HG02943 (cell line): ENCODE data around the gene RABGGTA.

Source experiments
- ATAC-seq: cut with Tn5 transposase; IDR thresholded peaks from one replicate; pipeline ENCODE4 v1.9.1; 2021; ENCODE audit warnings: mild to moderate bottlenecking, low read depth, moderate library complexity; ENCODE audit not compliant: unreplicated experiment

Gene RABGGTA, protein sequence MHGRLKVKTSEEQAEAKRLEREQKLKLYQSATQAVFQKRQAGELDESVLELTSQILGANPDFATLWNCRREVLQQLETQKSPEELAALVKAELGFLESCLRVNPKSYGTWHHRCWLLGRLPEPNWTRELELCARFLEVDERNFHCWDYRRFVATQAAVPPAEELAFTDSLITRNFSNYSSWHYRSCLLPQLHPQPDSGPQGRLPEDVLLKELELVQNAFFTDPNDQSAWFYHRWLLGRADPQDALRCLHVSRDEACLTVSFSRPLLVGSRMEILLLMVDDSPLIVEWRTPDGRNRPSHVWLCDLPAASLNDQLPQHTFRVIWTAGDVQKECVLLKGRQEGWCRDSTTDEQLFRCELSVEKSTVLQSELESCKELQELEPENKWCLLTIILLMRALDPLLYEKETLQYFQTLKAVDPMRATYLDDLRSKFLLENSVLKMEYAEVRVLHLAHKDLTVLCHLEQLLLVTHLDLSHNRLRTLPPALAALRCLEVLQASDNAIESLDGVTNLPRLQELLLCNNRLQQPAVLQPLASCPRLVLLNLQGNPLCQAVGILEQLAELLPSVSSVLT

GRCh38 chr14:24271134-24271833 lies at the start of gene RABGGTA:
RABGGTA (minus strand) TSS chr14:24271597; CDS start chr14:24271115, 482 bp downstream.
- peak; percentile 75 for ATAC-seq

DNA sequence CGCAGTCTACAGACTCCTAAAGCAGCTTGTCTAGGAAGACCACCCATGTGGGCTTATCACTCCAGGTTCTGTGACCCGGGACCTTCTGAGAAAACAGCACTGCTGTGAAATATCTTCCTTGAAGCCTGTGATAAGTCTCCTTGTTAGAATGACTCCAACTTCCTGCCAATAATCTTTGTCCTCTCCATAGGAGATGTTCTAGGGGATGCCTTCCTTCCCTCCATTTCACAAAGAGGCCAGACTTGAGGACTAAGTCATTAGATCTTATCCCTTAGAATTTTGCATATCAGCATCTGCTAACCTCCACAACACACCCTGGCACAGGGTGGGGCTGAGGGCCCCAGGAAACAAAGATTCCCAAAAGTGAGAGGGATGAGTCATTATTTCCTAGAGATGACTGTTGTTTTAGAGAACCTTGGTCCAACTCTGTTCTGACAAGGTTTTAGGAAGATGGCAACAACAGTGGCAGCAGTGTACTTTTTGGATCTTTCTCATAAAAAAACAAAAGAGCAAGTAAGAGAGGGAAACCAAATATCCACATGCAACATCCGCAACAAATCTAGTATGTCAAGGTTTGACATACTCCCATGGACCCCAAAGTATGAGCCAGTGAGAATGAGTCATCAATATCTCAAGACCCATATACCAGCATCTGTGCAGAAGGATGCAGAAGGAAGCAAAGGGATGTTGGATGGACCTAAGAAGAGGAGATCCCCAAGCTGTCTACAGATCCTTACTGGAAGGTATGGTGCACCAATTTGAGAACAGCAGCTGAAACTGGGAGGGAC lies 45.9 kb upstream of the RABGGTA start:
- no peak for ATAC-seq

- ATAC-seq = no peak
Measured at GRCh38 chr14:24316597-24316950, 45.2 kb upstream of the RABGGTA start.

GRCh38 chr14:24315807-24316596 lies 44.6 kb upstream of the RABGGTA start:
- ATAC-seq = no peak

DNA sequence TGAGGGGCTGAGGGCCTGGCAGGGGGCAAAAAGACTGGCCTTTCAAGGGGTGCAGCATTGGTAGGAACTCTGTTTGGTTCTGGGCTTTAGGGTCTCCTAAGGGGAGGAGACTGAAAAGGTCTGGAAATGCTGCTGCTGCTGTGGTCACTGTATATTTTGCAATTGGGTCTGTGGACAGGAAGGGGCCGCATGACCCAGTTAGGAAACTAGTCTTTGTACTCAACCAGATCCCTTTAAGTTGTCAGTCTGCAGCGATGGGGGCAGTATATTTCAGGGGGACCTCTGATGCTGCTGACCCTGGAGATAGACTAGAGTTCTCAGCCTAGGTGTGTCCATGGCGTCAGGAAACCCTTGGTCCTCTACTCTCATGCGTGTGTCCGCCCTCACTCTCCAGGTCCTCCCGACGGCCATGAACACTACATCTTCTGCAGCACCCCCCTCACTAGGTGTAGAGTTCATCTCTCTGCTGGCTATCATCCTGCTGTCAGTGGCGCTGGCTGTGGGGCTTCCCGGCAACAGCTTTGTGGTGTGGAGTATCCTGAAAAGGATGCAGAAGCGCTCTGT lies 43.9 kb upstream of the RABGGTA start:
- ATAC-seq = no peak

GRCh38 chr14:24314377-24315193 lies 43.2 kb upstream of the RABGGTA start:
- no peak for ATAC-seq

DNA sequence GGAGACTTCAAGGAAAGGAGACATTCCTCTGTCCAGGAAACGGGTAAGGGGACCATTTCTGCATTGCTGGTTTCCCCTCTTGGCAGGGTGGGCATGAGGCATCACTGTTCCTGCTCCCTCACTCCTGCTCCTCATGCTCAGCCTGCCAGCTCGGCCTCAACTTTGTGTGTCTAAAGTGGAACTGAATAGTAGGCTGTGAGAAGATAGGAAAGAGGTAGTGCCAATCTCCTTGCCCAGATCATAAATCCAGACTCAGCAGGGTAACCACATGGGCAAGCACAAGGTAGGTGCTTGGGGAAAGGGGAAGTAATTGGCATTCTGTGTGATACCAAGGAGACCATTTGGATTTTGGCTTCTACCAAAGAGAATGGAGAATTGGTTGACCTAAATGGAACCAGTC lies 42.5 kb upstream of the RABGGTA start:
- no peak for ATAC-seq

- ATAC-seq = no peak
Measured at GRCh38 chr14:24312736-24313507, 41.5 kb upstream of the RABGGTA start.

DNA sequence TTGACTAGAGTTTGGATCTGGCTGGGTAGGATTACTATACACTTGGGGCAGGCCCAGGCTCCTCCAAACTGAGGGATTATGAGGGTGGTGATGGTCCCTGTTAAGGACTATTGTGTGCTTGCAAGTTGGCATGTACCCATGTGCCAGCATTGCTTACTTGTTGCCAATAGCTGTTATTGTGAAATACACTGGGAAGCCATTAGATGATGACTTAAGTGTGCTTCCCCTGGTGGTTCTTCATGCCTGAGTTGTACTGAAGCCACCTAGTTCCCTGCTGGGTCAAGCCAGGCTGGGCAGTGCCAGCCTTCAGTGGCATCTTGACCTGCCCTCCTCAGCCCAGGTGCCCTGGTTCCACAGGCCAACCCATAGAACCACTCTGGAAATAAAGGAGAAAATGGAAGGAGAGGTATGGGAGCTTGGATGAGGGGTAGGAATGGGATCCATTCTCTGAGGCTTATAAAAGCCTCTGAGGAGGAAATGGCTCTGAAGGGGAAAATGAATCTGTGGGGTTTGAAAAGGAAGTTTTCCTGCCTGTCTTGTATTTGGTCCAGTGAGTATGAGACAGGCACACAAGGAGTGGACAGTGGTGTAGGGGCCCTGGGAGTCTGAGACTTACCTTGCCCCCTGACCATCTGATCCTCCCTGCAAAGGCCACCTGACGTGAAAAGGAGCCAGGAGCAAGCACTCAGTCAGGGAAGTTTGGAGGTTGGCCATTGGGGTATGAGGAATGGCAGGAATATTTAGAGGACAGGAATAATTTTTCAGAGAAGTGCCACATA lies 40.6 kb upstream of the RABGGTA start:
- no peak for ATAC-seq

DNA sequence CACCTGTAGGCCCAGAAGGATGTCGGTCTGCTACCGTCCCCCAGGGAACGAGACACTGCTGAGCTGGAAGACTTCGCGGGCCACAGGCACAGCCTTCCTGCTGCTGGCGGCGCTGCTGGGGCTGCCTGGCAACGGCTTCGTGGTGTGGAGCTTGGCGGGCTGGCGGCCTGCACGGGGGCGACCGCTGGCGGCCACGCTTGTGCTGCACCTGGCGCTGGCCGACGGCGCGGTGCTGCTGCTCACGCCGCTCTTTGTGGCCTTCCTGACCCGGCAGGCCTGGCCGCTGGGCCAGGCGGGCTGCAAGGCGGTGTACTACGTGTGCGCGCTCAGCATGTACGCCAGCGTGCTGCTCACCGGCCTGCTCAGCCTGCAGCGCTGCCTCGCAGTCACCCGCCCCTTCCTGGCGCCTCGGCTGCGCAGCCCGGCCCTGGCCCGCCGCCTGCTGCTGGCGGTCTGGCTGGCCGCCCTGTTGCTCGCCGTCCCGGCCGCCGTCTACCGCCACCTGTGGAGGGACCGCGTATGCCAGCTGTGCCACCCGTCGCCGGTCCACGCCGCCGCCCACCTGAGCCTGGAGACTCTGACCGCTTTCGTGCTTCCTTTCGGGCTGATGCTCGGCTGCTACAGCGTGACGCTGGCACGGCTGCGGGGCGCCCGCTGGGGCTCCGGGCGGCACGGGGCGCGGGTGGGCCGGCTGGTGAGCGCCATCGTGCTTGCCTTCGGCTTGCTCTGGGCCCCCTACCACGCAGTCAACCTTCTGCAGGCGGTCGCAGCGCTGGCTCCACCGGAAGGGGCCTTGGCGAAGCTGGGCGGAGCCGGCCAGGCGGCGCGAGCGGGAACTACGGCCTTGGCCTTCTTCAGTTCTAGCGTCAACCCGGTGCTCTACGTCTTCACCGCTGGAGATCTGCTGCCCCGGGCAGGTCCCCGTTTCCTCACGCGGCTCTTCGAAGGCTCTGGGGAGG lies 39.5 kb upstream of the RABGGTA start, which contains the start of gene LTB4R:
Gene LTB4R (plus strand): TSS at position 857 of the 959 bp plus-strand sequence. CDS start 4,150 bp downstream, outside the sequence.
- ATAC-seq = peak; percentile 60

GRCh38 chr14:24310265-24310645 lies 38.9 kb upstream of the RABGGTA start:
- ATAC-seq = no peak

- no peak for ATAC-seq
Measured at GRCh38 chr14:24309538-24310264, 38.3 kb upstream of the RABGGTA start, which contains the start of gene LTB4R2. LTB4R2 (plus strand) TSS chr14:24310140; CDS start chr14:24310665, 525 bp downstream.

DNA sequence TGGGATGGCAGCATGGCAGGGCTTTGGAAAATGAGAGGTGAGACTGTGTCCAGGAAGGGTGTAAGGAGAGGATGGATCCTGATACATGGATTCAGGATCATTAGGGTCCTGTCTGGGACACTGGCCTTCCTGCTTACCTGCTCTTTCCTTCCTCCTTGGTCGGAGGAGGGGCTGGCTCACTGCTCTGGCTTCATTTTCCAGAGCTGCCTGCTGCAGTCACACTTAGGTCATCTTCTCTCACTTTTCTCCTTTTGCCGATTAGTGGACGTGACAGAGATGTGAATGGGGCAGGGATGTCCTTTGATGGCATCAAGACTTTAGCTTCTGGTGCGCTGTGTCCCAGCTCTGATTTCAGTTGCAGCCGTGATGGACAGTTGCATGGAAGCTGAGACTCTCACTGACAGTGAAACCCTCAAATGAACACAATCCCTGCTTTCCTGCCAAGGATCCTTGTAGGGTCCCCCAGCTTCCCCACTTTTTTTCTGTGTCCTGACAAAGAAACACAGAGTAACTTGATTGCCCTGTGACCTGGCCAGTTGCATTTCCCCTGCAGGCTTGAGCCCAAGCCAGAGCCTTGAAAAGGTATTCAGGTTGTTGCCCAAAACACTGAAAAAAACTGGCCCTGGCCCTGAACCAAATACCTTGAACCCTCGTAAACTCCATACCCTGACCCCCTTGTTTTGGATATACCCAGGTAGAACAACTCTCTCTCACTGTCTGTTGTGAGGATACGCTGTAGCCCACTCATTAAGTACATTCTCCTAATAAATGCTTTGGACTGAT lies 37.1 kb upstream of the RABGGTA start:
- ATAC-seq = no peak

DNA sequence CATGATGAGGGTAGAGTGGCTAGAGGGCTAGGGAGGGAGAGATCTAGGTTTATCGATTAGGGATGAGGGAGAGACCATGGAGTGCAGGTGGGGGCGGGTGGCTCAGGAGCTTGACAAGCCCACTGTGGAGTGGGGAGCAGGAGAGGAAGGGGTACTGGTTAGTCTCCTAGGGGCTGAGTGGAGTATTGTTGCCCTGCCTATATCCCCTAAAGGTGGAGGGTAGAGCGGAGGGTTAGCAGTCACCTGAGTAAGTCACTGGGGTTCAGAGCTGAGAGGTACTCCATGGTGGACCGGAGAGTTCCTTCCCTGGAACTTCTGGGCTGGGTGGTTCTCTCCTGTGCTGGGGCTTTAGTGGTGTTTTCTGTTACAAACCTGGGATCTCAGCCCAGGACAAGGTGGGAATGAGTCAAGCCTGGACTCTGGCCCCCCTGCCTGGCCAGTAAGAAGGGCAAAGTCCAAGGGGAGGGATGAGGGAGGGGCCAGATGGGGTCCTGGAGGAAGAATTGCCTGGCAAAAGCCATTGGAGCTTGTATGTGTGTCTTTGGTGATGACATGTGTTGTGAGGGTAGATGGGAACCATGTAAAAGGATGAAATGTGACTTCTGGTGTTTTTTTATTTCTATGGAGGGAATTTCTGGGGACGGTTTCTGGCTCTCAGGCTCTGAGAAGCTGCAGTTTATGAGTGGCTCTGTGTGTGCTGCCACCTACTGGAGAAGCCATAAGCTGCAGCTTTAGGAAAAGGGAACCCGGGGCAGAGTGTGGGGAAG lies 36.4 kb upstream of the RABGGTA start, which contains the start of gene CIDEB:
Gene CIDEB (minus strand): TSS at position 403 of the 767 bp plus-strand sequence. CDS start 119 bp downstream, at position 284.
- no peak for ATAC-seq
